Activated CD4-positive, alpha-beta T cell treated with anti-CD3 and anti-CD28 coated beads, Interleukin-2, amount 10 ng/mL, durations not matched to agents 24 days and 14 days (primary cell): ENCODE measurements around the gene MBD3L1. TPM values are rescaled to one million over a fixed set of nuclear protein-coding genes. Genes with fewer than 3 reads are reported as not detected.
A peak's percentile ranks its signal among the peaks of the same experiment; 100 is the strongest.

Experiments used
- DNase-seq: peaks from one replicate; pipeline ENCODE4 v3.0.0; 2022
- H3K27ac Mint-ChIP-seq: one replicate; pipeline ENCODE4 v1.8.0; 2022; ENCODE audit warnings: mild to moderate bottlenecking, mixed read lengths
- H3K27me3 Mint-ChIP-seq: one replicate; pipeline ENCODE4 v1.8.0; 2022; ENCODE audit warnings: mixed read lengths
- H3K36me3 Mint-ChIP-seq: one replicate; pipeline ENCODE4 v1.8.0; 2022; ENCODE audit warnings: low read depth, mild to moderate bottlenecking, mixed read lengths
- H3K4me1 Mint-ChIP-seq: one replicate; pipeline ENCODE4 v1.8.0; 2021; ENCODE audit warnings: mixed read lengths
- H3K4me3 Mint-ChIP-seq: one replicate; pipeline ENCODE4 v1.8.0; 2022; ENCODE audit warnings: mild to moderate bottlenecking, moderate library complexity, mixed read lengths
- H3K9me3 Mint-ChIP-seq: one replicate; pipeline ENCODE4 v1.8.0; 2021; ENCODE audit warnings: mixed read lengths
- intact Hi-C: fragments of 100-400 bp; cut with micrococcal nuclease; formaldehyde crosslinking; loops from one replicate; pipeline ENCODE4 v1.15.1; 2023
- total RNA-seq: library from RNA; stranded (reverse); gene quantifications from 2 replicates; pipeline ENCODE4 v1.2.3, GENCODE V29; 2022

Gene MBD3L1
- total RNA-seq = not detected in 2 replicates

DNA sequence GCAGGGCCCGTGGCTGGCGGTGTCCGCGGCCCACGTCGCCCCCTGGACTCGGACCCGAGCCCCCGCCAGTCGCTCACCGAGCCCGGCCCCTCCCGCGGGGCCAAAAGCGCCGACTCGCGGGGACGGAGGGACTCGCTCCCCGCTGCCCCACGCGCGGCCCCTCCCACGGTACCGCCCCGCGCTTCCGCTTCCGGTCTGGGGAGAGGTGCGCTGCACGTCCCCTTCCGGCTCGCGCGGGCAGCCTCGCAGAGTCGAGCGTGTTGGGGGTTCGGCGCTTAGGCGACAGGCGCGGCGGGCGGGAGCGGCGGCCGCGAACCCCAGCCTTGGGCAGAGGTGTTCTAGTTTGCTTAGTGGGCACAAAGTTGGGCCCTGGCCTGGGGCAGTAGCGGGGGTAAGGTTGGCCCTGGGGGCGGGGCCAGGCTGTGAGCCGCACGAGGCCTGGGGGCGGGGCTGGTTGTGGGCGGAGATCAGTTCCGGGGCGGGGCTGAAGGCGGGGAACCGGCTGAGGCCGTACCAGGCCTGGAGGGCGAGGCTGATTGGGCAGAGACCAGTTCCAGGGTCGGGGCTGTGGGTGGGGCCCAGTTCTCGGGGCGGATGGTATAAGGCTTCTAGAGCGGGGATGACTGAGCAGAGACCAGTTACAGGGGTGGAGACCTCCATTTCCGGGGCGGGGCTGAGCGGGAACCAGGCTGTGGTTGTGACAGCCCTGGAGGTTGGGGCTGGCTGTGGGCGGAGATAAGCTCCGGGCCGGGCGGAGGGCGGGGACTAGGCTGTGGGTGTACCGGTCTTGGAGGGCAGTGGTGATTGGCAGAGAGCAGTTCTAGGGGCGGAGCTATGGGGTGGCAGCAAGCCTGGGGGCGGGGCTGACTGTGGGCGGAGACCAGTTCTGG lies at the start of gene MBD3L1, which contains the start of gene ZNF558:
Gene MBD3L1 (plus strand): TSS at position 246 of the 890 bp plus-strand sequence. CDS start 10,302 bp downstream, outside the sequence.
Gene ZNF558 (minus strand): TSS at position 173 of the 890 bp plus-strand sequence. CDS start 9,645 bp downstream, outside the sequence.
- peaks cover 17% of the 10 kb centered on the region for H3K36me3 Mint-ChIP-seq
- intact Hi-C loops = loop anchor here (1.0 to 10.0 kb wide), 3 partner anchors 308 to 1252 kb away; partner anchors contain the start of genes ELAVL1, SHFL and ZNF317
- H3K27me3 Mint-ChIP-seq = peaks cover 2% of the 10 kb centered on the region
- H3K4me1 Mint-ChIP-seq = peaks cover 15% of the 10 kb centered on the region
- peak within 1 kb of the TSS; percentile 90 for H3K4me3 Mint-ChIP-seq
- DNase-seq = peak; percentile 99
- H3K9me3 Mint-ChIP-seq = peaks cover 4% of the 10 kb centered on the region
- peak within 1 kb of the TSS; percentile 97 for H3K27ac Mint-ChIP-seq

DNA sequence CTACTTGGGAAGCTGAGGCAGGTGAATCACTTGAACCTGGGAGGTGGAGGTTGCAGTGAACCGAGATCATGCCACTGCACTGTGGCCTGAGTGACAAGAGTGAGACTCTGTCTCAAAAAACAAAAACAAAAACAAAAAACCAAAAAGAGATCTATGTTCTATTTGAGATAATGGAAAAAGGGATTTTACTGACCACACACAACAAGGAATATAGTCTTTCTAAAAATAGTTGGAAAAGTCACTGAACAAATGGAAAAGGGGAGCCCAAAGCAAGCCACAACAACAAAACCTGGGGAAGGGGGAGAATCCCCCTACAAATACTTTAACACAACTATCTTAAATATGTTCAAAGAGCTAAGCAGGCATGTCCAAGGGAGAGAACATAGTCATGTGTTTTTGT lies 37.4 kb upstream of the MBD3L1 start:
- intact Hi-C loops = no loop called here
- no peak overlapping the region for H3K27ac Mint-ChIP-seq
- H3K4me3 Mint-ChIP-seq = no peak overlapping the region
- no peaks in the 10 kb centered on the region for H3K4me1 Mint-ChIP-seq
- no peaks in the 10 kb centered on the region for H3K36me3 Mint-ChIP-seq
- H3K27me3 Mint-ChIP-seq = no peaks in the 10 kb centered on the region
- no peaks in the 10 kb centered on the region for H3K9me3 Mint-ChIP-seq
- no peak for DNase-seq

DNA sequence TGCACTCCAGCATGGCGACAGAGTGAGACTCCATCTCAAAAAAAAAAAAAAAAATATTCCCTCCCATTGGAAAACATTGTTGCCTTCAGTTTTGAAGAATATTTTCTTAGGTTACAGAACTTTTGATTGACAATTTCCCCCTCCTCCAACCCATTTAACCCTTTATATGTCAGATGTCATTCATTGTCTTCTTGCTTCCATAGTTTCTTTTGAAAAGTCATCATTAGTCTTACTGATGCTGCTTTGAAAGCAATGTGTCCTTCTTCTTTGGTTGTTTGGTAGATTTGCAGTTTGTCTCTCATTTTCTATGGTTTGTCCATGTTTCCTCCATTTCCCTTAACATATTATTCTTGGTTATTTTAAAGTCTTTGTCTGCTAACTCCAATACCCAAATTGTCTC lies 25.5 kb upstream of the MBD3L1 start:
- DNase-seq = no peak
- Mint-ChIP-seq H3K27me3 (no peaks in the 10 kb centered on the region), H3K4me1 (no peaks in the 10 kb centered on the region), H3K4me3 (no peak overlapping the region), H3K36me3 (peaks cover 61% of the 10 kb centered on the region), H3K27ac (no peak overlapping the region), H3K9me3 (peaks cover 39% of the 10 kb centered on the region)
- intact Hi-C loops = no loop called here

DNA sequence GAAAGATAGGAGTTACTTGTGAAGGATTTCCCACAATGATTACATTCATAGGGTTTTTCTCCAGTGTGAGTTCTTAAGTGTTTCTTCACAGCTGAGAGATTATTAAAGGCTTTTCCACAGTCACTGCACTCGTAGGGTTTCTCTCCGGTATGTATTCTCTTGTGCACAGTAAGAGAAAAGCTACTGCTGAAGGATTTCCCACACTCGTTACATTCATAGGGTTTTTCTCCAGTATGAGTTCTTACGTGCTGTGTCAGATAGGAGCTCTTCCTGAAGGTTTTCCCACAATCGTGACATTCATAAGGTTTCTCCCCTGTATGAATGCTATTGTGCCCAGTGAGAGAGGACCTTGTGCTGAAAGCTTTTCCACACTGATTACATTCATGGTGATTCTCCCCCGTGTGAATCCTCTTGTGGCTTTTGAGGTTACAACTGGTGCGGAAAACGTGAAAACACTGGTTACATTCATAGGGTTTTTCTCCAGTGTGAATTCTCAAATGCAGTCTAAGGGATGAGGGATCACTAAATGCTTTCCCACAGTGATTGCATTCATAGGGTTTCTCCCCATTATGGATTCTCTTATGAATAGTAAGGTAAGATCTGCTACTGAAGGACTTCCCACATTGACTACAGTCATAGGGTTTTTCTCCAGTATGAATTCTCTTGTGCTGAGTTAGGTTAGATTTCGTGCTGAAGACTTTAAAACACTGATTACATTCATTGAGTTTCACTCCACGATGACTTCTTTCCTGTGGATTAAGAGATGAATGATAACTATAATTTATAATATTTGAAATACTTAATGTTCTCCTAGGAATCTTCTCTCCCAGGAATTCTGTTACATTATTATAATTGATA lies 20.6 kb upstream of the MBD3L1 start:
- H3K4me3 Mint-ChIP-seq = no peak overlapping the region
- peaks cover 86% of the 10 kb centered on the region for H3K36me3 Mint-ChIP-seq
- H3K4me1 Mint-ChIP-seq = no peaks in the 10 kb centered on the region
- DNase-seq = no peak
- peaks cover 46% of the 10 kb centered on the region for H3K9me3 Mint-ChIP-seq
- H3K27ac Mint-ChIP-seq = no peak overlapping the region
- intact Hi-C loops = no loop called here
- no peaks in the 10 kb centered on the region for H3K27me3 Mint-ChIP-seq

DNA sequence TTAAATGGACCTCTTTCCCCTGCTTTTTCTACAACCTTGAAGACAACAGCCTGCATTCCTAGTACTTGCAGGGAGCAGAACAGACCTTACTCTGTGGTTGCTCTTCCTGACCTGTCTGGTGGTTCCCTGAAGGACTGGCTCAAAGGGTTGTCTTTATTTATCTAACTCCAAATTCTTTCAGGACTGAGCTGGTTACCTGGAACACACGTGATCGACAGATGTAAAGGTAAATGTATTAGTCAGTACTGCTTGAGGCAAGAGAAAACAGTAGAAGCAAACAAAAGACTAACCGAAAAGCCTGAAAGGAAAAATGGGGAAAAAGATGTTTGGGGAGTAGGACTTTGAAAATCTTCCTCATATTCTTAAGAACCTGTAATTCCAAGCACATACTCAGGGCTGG lies 18.0 kb upstream of the MBD3L1 start:
- Mint-ChIP-seq H3K9me3 (peaks cover 51% of the 10 kb centered on the region), H3K27me3 (no peaks in the 10 kb centered on the region), H3K36me3 (peaks cover 92% of the 10 kb centered on the region), H3K4me1 (no peaks in the 10 kb centered on the region), H3K27ac (no peak overlapping the region), H3K4me3 (no peak overlapping the region)
- no peak for DNase-seq
- intact Hi-C loops = no loop called here

DNA sequence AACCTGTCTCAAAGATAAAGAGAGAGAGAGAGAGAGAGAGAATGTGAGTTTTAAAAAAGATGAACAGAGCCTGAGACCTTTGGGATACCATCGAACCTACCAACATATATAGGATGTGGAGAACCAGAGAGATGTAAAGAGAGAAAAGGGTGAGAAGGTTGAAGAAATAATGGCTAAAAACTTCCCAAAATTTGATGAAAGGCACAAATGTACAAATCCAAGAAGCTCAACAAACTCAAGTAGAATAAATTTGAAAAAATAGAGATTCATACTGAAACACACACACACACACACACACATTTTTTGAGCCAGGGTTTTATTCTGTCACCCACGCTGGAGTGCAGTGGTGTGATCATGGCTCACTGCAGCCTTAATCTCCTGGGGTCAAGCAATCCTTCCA lies 16.4 kb upstream of the MBD3L1 start:
- intact Hi-C loops = no loop called here

DNA sequence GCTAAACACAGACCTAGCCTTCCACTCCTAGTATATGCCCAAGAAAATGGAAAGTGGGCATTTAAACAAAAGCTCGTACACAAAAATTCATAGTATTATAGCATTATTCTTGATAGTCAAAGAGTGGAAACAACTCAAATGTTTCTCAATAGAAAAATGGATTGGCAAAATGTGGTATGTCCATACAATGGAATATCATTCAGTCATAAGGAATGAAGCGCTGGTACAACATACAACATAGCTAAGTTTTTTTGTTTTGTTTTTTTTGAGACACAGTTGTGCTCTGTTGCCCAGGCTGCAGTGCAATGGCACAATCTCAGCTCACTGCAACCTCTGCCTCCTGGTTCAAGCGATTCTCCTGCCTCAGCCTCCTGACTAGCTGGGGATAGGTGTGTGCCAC lies 11.9 kb upstream of the MBD3L1 start:
- DNase-seq = no peak
- Mint-ChIP-seq H3K9me3 (peaks cover 36% of the 10 kb centered on the region), H3K27ac (no peak overlapping the region), H3K36me3 (peaks cover 96% of the 10 kb centered on the region), H3K4me1 (no peaks in the 10 kb centered on the region), H3K4me3 (no peak overlapping the region), H3K27me3 (no peaks in the 10 kb centered on the region)
- intact Hi-C loops = no loop called here

More for the DNA sequence above, 16.4 kb upstream of the MBD3L1 start:
- no peaks in the 10 kb centered on the region for H3K27me3 Mint-ChIP-seq
- no peak overlapping the region for H3K27ac Mint-ChIP-seq
- DNase-seq = no peak
- H3K4me3 Mint-ChIP-seq = no peak overlapping the region
- H3K4me1 Mint-ChIP-seq = no peaks in the 10 kb centered on the region
- H3K36me3 Mint-ChIP-seq = peaks cover 98% of the 10 kb centered on the region
- peaks cover 49% of the 10 kb centered on the region for H3K9me3 Mint-ChIP-seq

DNA sequence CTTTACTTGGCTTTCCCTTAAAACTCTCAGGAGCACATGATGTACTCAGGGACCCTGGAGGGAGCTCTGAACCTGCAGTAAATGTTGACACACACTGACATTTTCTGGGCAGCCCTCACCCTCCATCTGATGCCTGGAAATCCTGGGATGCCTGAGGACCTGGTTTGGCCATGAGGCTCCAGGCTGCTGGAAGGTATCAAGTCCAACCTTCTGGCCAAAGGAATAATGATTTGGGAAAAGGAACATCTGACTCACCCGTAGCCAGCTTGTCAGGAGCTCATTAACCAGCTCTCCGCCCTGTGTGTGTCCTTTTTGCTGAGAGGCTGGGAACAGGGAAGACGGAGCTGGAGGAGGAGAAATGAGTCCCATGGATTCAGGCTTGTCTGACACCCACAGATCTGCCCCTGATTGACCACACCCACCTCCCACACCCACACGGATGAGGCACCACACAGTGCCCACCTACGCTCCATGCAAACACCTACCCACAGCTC lies 10.4 kb upstream of the MBD3L1 start:
- H3K27me3 Mint-ChIP-seq = no peaks in the 10 kb centered on the region
- no peak overlapping the region for H3K27ac Mint-ChIP-seq
- no peak overlapping the region for H3K4me3 Mint-ChIP-seq
- intact Hi-C loops = no loop called here
- H3K36me3 Mint-ChIP-seq = peaks cover 87% of the 10 kb centered on the region
- H3K4me1 Mint-ChIP-seq = peaks cover 2% of the 10 kb centered on the region
- H3K9me3 Mint-ChIP-seq = peaks cover 26% of the 10 kb centered on the region
- no peak for DNase-seq

DNA sequence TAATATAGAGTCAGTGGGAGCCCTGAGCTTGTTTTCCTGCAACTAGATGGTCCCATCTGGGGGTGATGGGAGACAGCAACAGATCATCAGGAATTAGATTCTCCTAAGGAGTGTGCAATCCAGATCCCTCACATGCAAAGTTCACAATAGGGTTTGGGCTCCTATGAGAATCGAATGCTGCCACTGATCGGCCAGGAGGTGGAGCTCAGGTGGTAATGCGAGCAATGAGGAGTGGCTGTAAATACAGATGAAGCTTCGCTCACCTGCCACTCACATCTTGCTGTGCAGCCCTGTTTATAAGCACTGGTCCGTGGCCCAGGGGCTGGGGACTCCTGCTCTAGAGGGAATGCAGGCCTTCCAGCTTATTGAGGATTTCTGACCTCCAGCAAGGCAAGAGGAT lies 5.8 kb upstream of the MBD3L1 start:
- DNase-seq = no peak
- no peak overlapping the region for H3K4me3 Mint-ChIP-seq
- no peaks in the 10 kb centered on the region for H3K27me3 Mint-ChIP-seq
- intact Hi-C loops = no loop called here
- peaks cover 7% of the 10 kb centered on the region for H3K4me1 Mint-ChIP-seq
- H3K36me3 Mint-ChIP-seq = peaks cover 66% of the 10 kb centered on the region
- no peak overlapping the region for H3K27ac Mint-ChIP-seq
- peaks cover 9% of the 10 kb centered on the region for H3K9me3 Mint-ChIP-seq

DNA sequence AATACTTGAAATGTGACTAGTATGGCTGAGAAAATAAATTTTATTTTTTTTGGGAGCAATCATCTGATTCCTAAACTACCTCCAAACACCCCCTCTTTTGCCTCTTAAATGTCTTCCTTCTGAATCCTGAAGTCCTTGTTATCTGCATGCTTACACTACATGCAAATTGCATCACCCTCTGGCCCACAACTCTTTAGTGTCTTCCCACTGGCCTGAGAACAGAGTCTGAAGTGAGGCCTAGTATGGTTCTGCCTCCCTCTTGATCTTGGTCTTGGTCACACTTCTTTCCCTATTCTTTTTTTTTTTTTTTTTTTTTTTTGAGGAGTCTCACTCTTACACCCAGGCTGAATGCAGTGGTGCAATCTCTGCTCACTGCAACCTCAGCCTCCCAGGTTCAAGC lies 4.9 kb upstream of the MBD3L1 start:
- H3K27me3 Mint-ChIP-seq = no peaks in the 10 kb centered on the region
- DNase-seq = no peak
- H3K4me1 Mint-ChIP-seq = peaks cover 11% of the 10 kb centered on the region
- H3K9me3 Mint-ChIP-seq = peaks cover 9% of the 10 kb centered on the region
- H3K36me3 Mint-ChIP-seq = peaks cover 57% of the 10 kb centered on the region
- intact Hi-C loops = no loop called here
- no peak overlapping the region for H3K4me3 Mint-ChIP-seq
- no peak overlapping the region for H3K27ac Mint-ChIP-seq

DNA sequence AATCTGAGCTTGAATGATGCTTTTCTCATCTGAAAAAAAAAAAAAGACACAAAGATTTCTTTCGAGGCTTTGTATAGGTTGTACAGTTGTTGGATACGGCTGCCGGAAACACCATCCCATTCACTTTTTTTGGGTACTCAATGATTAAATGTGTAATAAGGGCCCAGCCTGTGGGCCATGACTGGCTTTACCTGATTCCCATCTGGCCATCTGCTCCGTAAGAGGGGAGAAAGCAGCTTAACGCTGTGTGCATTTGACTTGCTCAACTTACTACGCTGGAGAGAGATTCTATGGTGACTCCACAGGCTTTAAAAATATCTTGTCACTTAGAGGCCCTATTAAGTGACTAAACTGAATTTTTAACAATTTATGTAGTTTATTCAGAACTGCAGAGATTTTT lies 804 bp upstream of the MBD3L1 start:
- peaks cover 4% of the 10 kb centered on the region for H3K9me3 Mint-ChIP-seq
- H3K4me3 Mint-ChIP-seq = peak overlapping the region; percentile 90
- H3K36me3 Mint-ChIP-seq = peaks cover 25% of the 10 kb centered on the region

DNA sequence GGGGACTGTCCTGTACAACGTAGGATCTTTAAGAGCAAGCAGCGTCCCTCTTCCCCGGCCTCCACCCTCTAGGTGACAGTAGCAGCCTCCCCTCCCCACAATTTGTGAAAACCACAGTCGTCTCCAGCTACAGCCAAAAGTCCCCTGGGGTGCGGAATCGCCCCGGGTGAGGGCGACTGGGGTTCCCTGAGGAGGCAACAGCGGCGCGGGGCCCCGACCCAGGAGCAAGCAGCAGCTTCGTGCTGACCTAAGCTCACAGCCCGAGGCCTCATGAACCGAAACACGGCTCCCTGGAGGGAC lies 395 bp upstream of the MBD3L1 start:
- H3K9me3 Mint-ChIP-seq = peaks cover 4% of the 10 kb centered on the region
- peaks cover 22% of the 10 kb centered on the region for H3K36me3 Mint-ChIP-seq
- intact Hi-C loops = loop anchor here (1.0 to 10.0 kb wide), 3 partner anchors 309 to 1253 kb away; partner anchors contain the start of genes ELAVL1, SHFL and ZNF317
- H3K27ac Mint-ChIP-seq = peak overlapping the region; percentile 89
- peaks cover 15% of the 10 kb centered on the region for H3K4me1 Mint-ChIP-seq
- peaks cover 2% of the 10 kb centered on the region for H3K27me3 Mint-ChIP-seq
- H3K4me3 Mint-ChIP-seq = peak overlapping the region; percentile 90
- DNase-seq = no peak

More for the DNA sequence above, 804 bp upstream of the MBD3L1 start:
- intact Hi-C loops = loop anchor here (10.0 kb wide), 2 partner anchors 827 to 1253 kb away; partner anchors contain the start of genes ELAVL1 and SHFL
- H3K4me1 Mint-ChIP-seq = peaks cover 15% of the 10 kb centered on the region
- H3K27me3 Mint-ChIP-seq = peaks cover 2% of the 10 kb centered on the region
- H3K27ac Mint-ChIP-seq = peak overlapping the region; percentile 89
- no peak for DNase-seq

DNA sequence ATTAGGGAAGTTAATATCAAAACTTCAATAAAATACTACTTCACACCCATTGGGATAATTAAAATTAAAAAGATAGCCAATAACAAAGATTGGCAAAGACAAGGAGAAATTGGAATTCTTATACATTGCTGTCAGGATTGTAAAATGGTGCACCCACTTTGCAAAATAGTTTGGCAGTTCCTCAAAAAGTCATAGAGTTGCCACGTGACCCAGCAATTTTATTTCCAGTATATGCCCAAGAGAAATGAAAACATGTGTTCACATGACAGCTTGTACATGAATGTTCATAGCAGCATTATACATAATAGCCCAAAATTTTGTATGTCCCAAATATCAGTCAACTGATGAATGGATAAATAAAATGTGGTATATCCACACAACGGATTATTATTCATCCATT lies 3.3 kb downstream of the MBD3L1 start:
- H3K36me3 Mint-ChIP-seq = no peaks in the 10 kb centered on the region
- peaks cover 4% of the 10 kb centered on the region for H3K9me3 Mint-ChIP-seq
- peaks cover 2% of the 10 kb centered on the region for H3K27me3 Mint-ChIP-seq
- DNase-seq = no peak
- H3K27ac Mint-ChIP-seq = no peak overlapping the region
- intact Hi-C loops = loop anchor here (10.0 kb wide), 2 partner anchors 831 to 1249 kb away; partner anchors contain the start of genes ELAVL1 and SHFL
- no peak overlapping the region for H3K4me3 Mint-ChIP-seq
- H3K4me1 Mint-ChIP-seq = peaks cover 12% of the 10 kb centered on the region
